ENCODE results near the gene IRAG1. TPM values are rescaled to one million over a fixed set of nuclear protein-coding genes. Genes with fewer than 3 reads are reported as not detected.

IRAG1 gene
- total and polyA plus RNA-seq, 2 experiments from 2014 or later: 1.5 to 2.7 TPM

DNA sequence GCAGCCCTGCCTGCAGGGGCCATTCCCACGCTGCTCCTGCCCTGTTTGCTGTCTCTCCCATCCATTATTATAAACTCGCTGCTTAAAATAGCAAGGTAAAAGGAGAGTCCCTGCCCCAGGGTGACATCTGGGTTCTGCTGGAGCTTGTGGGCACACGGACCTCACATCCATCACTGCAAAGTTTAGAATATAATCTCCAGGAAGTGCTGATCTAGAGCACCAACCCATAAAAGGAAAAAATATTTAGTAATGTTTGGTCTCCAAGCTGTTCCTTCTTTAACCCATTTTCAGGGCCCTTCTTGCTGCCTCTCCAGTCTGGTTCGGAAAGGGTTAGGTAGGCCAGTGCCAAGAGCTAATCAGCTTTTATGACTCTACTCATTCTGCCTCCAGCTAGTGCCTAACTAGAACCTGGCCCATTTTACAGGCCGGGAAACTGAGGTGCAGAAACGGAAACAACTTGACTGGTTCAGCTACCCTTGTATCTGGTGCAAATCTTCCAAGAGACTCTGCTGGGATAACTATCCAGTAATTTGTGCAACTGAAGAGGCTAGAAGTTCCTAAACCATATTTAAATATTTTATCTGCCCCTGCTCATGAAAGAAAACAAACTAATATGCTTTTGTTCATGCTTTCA lies 37.5 kb downstream of the IRAG1 start:
- no peak for TF ChIP-seq STAT1 (IDR thresholded peaks at IDR 0.05; ENCODE audit: unreplicated experiment)
- TF ChIP-seq ZNF331 (CRISPR knock-in tag; IDR thresholded peaks at IDR 0.05; ENCODE audit: low read depth): no peak
- TF ChIP-seq, protein P1, sequence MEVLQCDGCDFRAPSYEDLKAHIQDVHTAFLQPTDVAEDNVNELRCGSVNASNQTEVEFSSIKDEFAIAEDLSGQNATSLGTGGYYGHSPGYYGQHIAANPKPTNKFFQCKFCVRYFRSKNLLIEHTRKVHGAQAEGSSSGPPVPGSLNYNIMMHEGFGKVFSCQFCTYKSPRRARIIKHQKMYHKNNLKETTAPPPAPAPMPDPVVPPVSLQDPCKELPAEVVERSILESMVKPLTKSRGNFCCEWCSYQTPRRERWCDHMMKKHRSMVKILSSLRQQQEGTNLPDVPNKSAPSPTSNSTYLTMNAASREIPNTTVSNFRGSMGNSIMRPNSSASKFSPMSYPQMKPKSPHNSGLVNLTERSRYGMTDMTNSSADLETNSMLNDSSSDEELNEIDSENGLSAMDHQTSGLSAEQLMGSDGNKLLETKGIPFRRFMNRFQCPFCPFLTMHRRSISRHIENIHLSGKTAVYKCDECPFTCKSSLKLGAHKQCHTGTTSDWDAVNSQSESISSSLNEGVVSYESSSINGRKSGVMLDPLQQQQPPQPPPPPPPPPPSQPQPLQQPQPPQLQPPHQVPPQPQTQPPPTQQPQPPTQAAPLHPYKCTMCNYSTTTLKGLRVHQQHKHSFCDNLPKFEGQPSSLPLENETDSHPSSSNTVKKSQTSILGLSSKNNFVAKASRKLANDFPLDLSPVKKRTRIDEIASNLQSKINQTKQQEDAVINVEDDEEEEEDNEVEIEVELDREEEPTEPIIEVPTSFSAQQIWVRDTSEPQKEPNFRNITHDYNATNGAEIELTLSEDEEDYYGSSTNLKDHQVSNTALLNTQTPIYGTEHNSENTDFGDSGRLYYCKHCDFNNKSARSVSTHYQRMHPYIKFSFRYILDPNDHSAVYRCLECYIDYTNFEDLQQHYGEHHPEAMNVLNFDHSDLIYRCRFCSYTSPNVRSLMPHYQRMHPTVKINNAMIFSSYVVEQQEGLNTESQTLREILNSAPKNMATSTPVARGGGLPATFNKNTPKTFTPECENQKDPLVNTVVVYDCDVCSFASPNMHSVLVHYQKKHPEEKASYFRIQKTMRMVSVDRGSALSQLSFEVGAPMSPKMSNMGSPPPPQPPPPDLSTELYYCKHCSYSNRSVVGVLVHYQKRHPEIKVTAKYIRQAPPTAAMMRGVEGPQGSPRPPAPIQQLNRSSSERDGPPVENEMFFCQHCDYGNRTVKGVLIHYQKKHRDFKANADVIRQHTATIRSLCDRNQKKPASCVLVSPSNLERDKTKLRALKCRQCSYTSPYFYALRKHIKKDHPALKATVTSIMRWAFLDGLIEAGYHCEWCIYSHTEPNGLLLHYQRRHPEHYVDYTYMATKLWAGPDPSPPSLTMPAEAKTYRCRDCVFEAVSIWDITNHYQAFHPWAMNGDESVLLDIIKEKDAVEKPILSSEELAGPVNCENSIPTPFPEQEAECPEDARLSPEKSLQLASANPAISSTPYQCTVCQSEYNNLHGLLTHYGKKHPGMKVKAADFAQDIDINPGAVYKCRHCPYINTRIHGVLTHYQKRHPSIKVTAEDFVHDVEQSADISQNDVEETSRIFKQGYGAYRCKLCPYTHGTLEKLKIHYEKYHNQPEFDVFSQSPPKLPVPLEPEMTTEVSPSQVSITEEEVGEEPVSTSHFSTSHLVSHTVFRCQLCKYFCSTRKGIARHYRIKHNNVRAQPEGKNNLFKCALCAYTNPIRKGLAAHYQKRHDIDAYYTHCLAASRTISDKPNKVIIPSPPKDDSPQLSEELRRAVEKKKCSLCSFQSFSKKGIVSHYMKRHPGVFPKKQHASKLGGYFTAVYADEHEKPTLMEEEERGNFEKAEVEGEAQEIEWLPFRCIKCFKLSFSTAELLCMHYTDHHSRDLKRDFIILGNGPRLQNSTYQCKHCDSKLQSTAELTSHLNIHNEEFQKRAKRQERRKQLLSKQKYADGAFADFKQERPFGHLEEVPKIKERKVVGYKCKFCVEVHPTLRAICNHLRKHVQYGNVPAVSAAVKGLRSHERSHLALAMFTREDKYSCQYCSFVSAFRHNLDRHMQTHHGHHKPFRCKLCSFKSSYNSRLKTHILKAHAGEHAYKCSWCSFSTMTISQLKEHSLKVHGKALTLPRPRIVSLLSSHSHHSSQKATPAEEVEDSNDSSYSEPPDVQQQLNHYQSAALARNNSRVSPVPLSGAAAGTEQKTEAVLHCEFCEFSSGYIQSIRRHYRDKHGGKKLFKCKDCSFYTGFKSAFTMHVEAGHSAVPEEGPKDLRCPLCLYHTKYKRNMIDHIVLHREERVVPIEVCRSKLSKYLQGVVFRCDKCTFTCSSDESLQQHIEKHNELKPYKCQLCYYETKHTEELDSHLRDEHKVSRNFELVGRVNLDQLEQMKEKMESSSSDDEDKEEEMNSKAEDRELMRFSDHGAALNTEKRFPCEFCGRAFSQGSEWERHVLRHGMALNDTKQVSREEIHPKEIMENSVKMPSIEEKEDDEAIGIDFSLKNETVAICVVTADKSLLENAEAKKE (CRISPR knock-in tag; IDR thresholded peaks at IDR 0.05): no peak
- H3K4me3 Mint-ChIP-seq: no peak overlapping the region
- H4K20me1 ChIP-seq (replicated peaks; ENCODE audit: insufficient read depth): no peaks in the 10 kb centered on the region
- no peaks in the 10 kb centered on the region for H3F3A ChIP-seq (replicated peaks; ENCODE audit: low read depth)
- no peak overlapping the region for H3K4me3 ChIP-seq
- H3K79me2 ChIP-seq (replicated peaks; ENCODE audit: insufficient read depth): no peaks in the 10 kb centered on the region
- peaks cover 3% of the 10 kb centered on the region; the same call in 2 of the 3 replicates for H3K4me1 Mint-ChIP-seq
- H3K27me3 ChIP-seq (ENCODE audit: insufficient read depth): no peaks in the 10 kb centered on the region
- H3K27me3 Mint-ChIP-seq (ENCODE audit: insufficient read depth, low read depth, poor library complexity): no peaks in the 10 kb centered on the region
- H3K27ac ChIP-seq (ENCODE audit: low read depth): no peak overlapping the region
- ATAC-seq (no peak), DNase-seq (ENCODE audit: low spot score) (no peak)
- no peak overlapping the region for H2AFZ ChIP-seq
- no peak overlapping the region for H3K4me2 ChIP-seq
- H3K36me3 ChIP-seq (ENCODE audit: insufficient read depth): no peaks in the 10 kb centered on the region
- no peaks in the 10 kb centered on the region for H3K4me1 ChIP-seq (ENCODE audit: insufficient read depth)
- no peaks in the 10 kb centered on the region for H3K36me3 Mint-ChIP-seq (ENCODE audit: low read depth)
- no peaks in the 10 kb centered on the region; the same call in 1 of the 2 replicates for H3K9me2 ChIP-seq (ENCODE audit: insufficient read depth)
- H3K9me3 Mint-ChIP-seq: no peaks in the 10 kb centered on the region
- H3K27ac Mint-ChIP-seq: no peak overlapping the region

DNA sequence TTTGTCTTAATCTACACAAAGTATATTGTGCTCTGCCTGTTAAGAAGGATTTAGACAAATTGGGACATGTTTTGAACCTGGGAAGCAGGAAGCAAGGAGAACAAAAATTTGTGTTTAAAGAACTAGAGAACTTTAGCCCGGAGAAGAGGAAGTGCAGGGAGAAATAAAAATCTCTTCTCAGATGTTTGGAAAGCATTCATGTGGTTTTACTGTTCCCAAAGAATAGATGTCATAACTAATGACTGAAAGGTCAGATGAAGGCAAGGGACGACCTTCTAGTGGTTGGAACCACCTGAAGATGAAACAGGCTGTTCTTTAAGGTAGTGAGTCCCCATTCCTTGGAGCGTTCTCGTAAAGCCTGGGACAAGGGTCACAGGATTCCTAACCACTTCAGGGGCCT lies 38.3 kb downstream of the IRAG1 start:
- no peak for DNase-seq (ENCODE audit: low spot score)
- Mint-ChIP-seq H3K27me3 (ENCODE audit: insufficient read depth, low read depth, poor library complexity) (no peaks in the 10 kb centered on the region), H3K27ac (no peak overlapping the region), H3K4me3 (no peak overlapping the region), H3K36me3 (ENCODE audit: low read depth) (no peaks in the 10 kb centered on the region), H3K4me1 (peaks cover 3% of the 10 kb centered on the region; the same call in 2 of the 3 replicates), H3K9me3 (no peaks in the 10 kb centered on the region)
- Histone ChIP-seq H3K9me2 (ENCODE audit: insufficient read depth) (no peaks in the 10 kb centered on the region), H3K4me2 (no peak overlapping the region), H4K20me1 (replicated peaks; ENCODE audit: insufficient read depth) (no peaks in the 10 kb centered on the region), H3K36me3 (ENCODE audit: insufficient read depth) (no peaks in the 10 kb centered on the region), H3K4me1 (ENCODE audit: insufficient read depth) (no peaks in the 10 kb centered on the region), H3F3A (replicated peaks; ENCODE audit: low read depth) (no peaks in the 10 kb centered on the region), H3K4me3 (no peak overlapping the region), H3K79me2 (replicated peaks; ENCODE audit: insufficient read depth) (no peaks in the 10 kb centered on the region), H3K27ac (ENCODE audit: low read depth) (no peak overlapping the region), H2AFZ (no peak overlapping the region), H3K27me3 (ENCODE audit: insufficient read depth) (no peaks in the 10 kb centered on the region)
- ATAC-seq: no peak
- TF ChIP-seq ZNF114 (CRISPR knock-in tag; IDR thresholded peaks at IDR 0.05) (no peak), EZH2 (IDR thresholded peaks at IDR 0.05; ENCODE audit: low read depth, unreplicated experiment) (no peak), CREB1 (CRISPR knock-in tag; IDR thresholded peaks at IDR 0.05; ENCODE audit: low read depth) (no peak), STAT1 (IDR thresholded peaks at IDR 0.05; ENCODE audit: unreplicated experiment) (no peak)
- TF ChIP-seq, protein P1 (CRISPR knock-in tag; IDR thresholded peaks at IDR 0.05): no peak
